ENCODE measurements around the gene TESK1.
"Not testable (repeated sequence)": the region's sequence is repeated elsewhere in the genome, so short reads cannot be mapped to it uniquely, and the experiment has no call there.

Gene TESK1

DNA sequence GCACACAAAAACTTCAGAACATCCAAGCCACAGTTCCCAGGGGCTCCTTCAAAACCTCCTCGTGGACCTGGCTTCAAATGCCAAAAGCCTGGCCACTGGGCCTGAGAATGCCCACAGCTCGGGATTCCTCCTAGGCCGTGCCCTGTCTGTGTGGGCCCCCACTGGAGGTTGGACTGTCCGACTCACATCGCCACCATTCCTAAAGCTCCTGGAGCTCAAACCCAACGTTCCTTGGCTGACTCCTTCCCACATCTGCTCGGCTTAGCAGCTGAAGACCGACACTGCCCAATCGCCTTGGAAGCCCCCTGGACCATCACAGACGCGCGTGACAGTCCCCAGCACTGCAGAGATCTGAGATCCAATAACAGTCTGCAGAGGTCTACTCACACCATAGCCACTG is 38.0 kb downstream of the TESK1 start:
- TF ChIP-seq CTCF (IDR thresholded peaks at IDR 0.05; ENCODE audit: low read depth, low read length): no peak
- no peak overlapping the region for H3K4me3 ChIP-seq (replicated peaks in 1 of 2; ENCODE audit: low read depth in 2 of 2, low read length in 2 of 2)
- no peak for DNase-seq (ENCODE audit: low read depth in 2 of 2)

- peak overlapping the region in 1 of 2 donors; percentile 50 for H3K4me3 ChIP-seq (replicated peaks in 1 of 2; ENCODE audit: low read depth in 2 of 2, low read length in 2 of 2)
- not testable (repeated sequence) for DNase-seq (ENCODE audit: low read depth in 2 of 2)
Observed at GRCh38 chr9:35645736-35646135, 40.7 kb downstream of the TESK1 start.

DNA sequence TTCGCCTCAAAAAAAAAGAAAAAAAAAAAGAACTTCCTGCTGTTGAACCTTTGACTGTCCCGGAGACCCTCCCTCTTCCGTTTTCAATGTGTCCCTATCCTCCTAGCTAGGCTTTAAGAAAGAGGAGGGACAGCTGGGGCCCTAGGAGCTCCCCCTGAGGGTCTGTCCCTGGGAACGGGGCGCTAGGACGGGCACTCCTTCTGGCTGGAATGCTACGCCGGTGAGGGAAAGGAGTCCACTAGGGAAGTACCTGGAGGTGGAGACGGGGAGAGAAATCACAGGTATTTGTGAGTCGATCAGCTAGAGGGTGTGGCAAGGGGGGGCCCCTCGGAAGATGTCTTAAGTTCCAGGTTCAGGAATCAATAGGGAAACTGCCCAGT is 41.1 kb downstream of the TESK1 start:
- no peak for TF ChIP-seq CTCF (IDR thresholded peaks at IDR 0.05; ENCODE audit: low read depth, low read length)
- no peak for DNase-seq (ENCODE audit: low read depth in 2 of 2)
- peak overlapping the region; percentile 50 to 61 for H3K4me3 ChIP-seq (replicated peaks in 1 of 2; ENCODE audit: low read depth in 2 of 2, low read length in 2 of 2)

DNA sequence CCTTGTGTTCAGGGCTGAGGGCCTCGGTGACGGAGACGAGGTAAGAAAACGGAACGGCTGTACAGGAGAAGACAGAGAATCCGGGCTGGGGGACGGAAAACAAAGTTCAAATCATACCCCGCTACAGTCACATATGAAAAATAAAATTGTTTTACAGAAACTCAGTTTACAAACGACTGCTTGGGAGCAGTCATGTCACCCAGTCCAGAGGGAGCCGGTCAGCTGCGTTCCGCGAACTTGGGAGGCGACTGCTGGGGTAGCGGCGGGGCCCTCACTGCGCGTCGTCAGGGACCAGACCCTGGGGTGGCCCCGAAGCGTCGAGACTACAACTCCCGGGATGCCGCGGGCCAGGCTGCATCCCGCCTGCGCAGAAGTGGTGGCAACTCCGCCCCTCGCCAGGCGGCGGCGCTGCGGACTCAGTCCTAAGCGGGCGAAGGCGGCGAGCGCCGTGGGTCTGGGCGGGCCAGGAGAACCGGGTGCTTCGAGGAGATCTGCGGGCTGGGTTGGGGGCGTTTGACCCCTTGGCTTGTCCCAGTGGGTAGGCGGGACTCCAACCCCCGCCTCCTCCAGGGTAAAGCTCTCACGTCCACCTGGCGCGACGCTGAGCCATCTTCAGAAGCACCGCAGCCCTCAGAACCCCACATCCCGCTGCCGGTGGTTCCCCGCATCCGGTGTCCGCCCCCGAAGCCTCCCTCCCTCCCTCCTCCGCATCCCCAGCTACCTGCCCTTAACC is 41.6 kb downstream of the TESK1 start:
- peak; percentile 80 for TF ChIP-seq CTCF (IDR thresholded peaks at IDR 0.05; ENCODE audit: low read depth, low read length)
- peak; percentile 88 to 92 for DNase-seq (ENCODE audit: low read depth in 2 of 2)
- peak overlapping the region; percentile 50 to 61 for H3K4me3 ChIP-seq (replicated peaks in 1 of 2; ENCODE audit: low read depth in 2 of 2, low read length in 2 of 2)

DNA sequence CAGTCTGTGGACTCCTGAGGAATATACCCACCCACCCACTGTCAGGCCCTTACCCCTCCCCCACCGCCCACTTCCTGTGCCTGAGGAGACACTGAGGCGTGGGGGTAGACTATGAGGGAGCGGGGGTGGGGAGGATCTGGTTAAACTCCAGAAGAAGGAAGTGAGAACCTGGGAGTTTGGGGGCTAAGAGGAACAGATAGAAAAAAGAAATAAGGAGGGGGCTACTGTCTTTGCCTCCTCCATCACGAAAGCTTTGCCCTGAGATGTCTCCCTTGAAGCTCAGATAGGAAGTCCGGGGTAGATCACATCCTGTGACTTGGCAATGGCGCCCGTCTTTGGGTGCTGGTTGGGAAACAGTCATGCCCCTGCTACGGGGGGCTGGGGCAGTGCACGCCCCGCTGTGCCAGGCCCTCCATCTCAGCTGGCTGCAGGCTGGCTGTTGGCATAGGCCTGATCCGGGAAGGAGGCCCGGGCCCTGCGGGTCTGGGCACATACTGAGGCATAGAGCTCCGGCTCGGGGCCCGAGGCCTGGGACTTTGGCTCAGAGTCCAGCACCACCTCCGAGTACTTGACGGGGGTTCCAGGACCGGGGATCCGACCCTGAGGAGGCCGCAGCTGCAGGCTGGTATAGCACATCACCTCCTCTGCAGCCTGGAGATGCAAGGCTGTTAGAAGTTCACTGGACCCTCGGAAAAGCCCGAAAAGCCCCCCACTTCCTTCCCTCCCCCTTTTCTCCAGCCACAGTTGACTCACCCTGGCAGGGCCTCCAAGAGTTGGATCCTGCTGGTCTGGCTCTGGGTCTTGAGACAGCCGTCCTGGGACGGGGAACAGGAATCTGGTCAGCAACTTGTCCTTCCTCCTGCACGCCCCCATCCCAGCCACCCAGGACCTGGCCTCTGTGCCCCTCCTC is 44.6 kb downstream of the TESK1 start:
- TF ChIP-seq CTCF (IDR thresholded peaks at IDR 0.05; ENCODE audit: low read depth, low read length): no peak
- peak in 1 of 2 donors; percentile 50 for DNase-seq (ENCODE audit: low read depth in 2 of 2)
- no peak overlapping the region for H3K4me3 ChIP-seq (replicated peaks in 1 of 2; ENCODE audit: low read depth in 2 of 2, low read length in 2 of 2)

DNA sequence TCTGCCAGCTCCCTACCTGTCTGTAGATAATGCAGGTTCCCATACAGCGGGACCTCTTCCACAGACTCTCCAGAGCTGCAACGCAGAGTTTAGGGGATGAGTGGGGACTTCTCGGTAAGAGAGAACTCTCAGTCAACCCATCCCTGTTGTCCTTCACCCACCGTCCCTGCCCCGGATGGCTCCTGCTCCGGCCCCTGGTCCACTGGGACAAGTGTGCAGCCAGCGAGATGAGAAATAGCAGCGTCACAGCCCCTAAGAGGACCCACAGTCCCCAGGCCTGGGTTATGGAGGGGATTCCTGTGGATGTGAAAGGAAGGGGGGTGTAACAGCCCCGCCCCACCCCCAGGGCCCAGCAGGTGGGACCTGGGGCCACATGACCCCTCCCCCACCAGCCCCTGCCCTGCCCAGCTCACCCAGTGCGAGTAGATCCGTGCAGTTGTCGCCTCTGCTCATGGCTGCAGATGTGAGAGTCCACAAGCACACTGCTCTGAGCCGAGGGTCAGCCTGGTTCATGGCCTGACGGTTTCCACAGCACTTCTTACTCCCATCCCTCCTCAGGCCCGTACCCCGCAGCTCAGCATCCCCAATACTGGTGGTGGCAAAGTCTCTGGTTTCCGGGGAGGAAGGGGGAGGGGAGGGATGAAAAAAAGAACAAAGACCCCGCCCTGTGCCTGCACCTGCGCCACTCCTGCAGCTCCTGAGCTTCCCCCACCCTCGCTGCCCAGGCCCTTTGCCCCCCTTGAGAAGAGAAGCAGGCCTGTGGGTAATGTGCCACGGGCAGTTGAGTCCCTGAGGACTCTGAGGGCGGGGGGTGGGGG is 45.5 kb downstream of the TESK1 start, which contains the start of gene SIT1:
SIT1 (minus strand) TSS at position 591 of the 818 bp plus-strand sequence; CDS start at position 513, 78 bp downstream.
- H3K4me3 ChIP-seq (replicated peaks in 1 of 2; ENCODE audit: low read depth in 2 of 2, low read length in 2 of 2): no peak within 1 kb of the TSS
- DNase-seq (ENCODE audit: low read depth in 2 of 2): no peak
- TF ChIP-seq CTCF (IDR thresholded peaks at IDR 0.05; ENCODE audit: low read depth, low read length): no peak

Measured in cardiac fibroblast (primary cell).